GM19023 (cell line): ENCODE results near the gene LCP1.

Experiments used
- ATAC-seq: cut with Tn5 transposase; IDR thresholded peaks from one replicate; pipeline ENCODE4 v1.9.1; 2021; ENCODE audit warnings: mild to moderate bottlenecking, moderate library complexity; ENCODE audit not compliant: unreplicated experiment

The LCP1 gene

GRCh38 chr13:46160471-46161066 is 21.4 kb downstream of the LCP1 start:
- no peak for ATAC-seq

- no peak for ATAC-seq
These were observed 21.9 kb downstream of the LCP1 start for GRCh38 chr13:46160065-46160464.

GRCh38 chr13:46158983-46159382 is 23.0 kb downstream of the LCP1 start:
- no peak for ATAC-seq

- no peak for ATAC-seq
These were observed 23.8 kb downstream of the LCP1 start for GRCh38 chr13:46158222-46158621.

GRCh38 chr13:46154136-46154801 is 27.7 kb downstream of the LCP1 start:
- no peak for ATAC-seq

GRCh38 chr13:46152627-46153328 is 29.2 kb downstream of the LCP1 start:
- no peak for ATAC-seq

GRCh38 chr13:46150134-46150693 is 31.8 kb downstream of the LCP1 start:
- no peak for ATAC-seq

GRCh38 chr13:46149272-46150133 is 32.5 kb downstream of the LCP1 start:
- ATAC-seq, result no peak

GRCh38 chr13:46146898-46147297 is 35.1 kb downstream of the LCP1 start:
- ATAC-seq, result no peak

- no peak for ATAC-seq
These were observed 36.0 kb downstream of the LCP1 start for GRCh38 chr13:46145950-46146349.

GRCh38 chr13:46145135-46145534 is 36.8 kb downstream of the LCP1 start:
- no peak for ATAC-seq

GRCh38 chr13:46143184-46143701 is 38.7 kb downstream of the LCP1 start:
- ATAC-seq, result no peak

GRCh38 chr13:46142776-46143175 is 39.2 kb downstream of the LCP1 start:
- ATAC-seq, result no peak

- ATAC-seq, result no peak
These were observed 41.9 kb downstream of the LCP1 start for GRCh38 chr13:46140044-46140443.

- no peak for ATAC-seq
These were observed 44.2 kb downstream of the LCP1 start for GRCh38 chr13:46137627-46138317.

- ATAC-seq, result no peak
These were observed 45.3 kb downstream of the LCP1 start for GRCh38 chr13:46136688-46137087.

GRCh38 chr13:46134961-46135522 is 46.9 kb downstream of the LCP1 start:
- no peak for ATAC-seq

- ATAC-seq, result no peak
These were observed 47.5 kb downstream of the LCP1 start for GRCh38 chr13:46134494-46134893.

GRCh38 chr13:46132109-46132508 is 49.9 kb downstream of the LCP1 start:
- no peak for ATAC-seq

- ATAC-seq, result no peak
These were observed 50.3 kb downstream of the LCP1 start for GRCh38 chr13:46131705-46132104.
